K562 treated with DMSO at 1 percent for 12 hours (cell line): ENCODE results near the gene CHST3. TPM values are rescaled to one million over a fixed set of nuclear protein-coding genes. Genes with fewer than 3 reads are reported as not detected.

ENCODE experiments used
- total RNA-seq: library from RNA; unstranded; fragments of 300-600 nt; gene quantifications from 2 replicates; pipeline ENCODE4 v1.2.3, GENCODE V29; 2022; ENCODE audit not compliant: insufficient read depth

Gene CHST3
- 0.17 and 0.39 TPM in 2 replicates for total RNA-seq

GRCh38 chr10:71964098-71964742, at the start of gene CHST3:
Gene CHST3, plus strand, starts transcription at chr10:71964395. Its CDS starts 41,448 bp downstream, at chr10:72005843.

Other genes starting within 250 kb of the CHST3 start
- gene C10orf105, start 244.6 kb upstream of the CHST3 start, total RNA-seq: 0.12 TPM in 1 of 2 replicates, not detected in the other
- 37.4 and 48.8 TPM in 2 replicates for gene VSIR, start 190.9 kb upstream of the CHST3 start, total RNA-seq
- 1,084 and 1,575 TPM in 2 replicates for gene PSAP, start 113.1 kb upstream of the CHST3 start, total RNA-seq
- 0.51 and 1.1 TPM in 2 replicates for gene SPOCK2, start 124.2 kb downstream of the CHST3 start, total RNA-seq